T47D (cell line): ENCODE results near the gene CFAP77.

ENCODE experiments used
- DNase-seq, 2 experiments: peaks; one replicate each; pipeline versions ENCODE4 v3.0.0 to v3.0.0-alpha.2; 2011 to 2012; ENCODE audit warnings: low read depth in 1 of 2, low spot score in 1 of 2
- JUND ChIP-seq: IDR thresholded peaks from 2 replicates; pipeline ENCODE4 v1.6.1; 2012; ENCODE audit warnings: low read depth
- in situ Hi-C: cut with HindIII; loops from 2 replicates; pipeline ENCODE4 v1.10.0; 2016; ENCODE audit warnings: low sequenced_read_pairs, low pct_unique_long_range_greater_than_20kb

CFAP77 gene

DNA sequence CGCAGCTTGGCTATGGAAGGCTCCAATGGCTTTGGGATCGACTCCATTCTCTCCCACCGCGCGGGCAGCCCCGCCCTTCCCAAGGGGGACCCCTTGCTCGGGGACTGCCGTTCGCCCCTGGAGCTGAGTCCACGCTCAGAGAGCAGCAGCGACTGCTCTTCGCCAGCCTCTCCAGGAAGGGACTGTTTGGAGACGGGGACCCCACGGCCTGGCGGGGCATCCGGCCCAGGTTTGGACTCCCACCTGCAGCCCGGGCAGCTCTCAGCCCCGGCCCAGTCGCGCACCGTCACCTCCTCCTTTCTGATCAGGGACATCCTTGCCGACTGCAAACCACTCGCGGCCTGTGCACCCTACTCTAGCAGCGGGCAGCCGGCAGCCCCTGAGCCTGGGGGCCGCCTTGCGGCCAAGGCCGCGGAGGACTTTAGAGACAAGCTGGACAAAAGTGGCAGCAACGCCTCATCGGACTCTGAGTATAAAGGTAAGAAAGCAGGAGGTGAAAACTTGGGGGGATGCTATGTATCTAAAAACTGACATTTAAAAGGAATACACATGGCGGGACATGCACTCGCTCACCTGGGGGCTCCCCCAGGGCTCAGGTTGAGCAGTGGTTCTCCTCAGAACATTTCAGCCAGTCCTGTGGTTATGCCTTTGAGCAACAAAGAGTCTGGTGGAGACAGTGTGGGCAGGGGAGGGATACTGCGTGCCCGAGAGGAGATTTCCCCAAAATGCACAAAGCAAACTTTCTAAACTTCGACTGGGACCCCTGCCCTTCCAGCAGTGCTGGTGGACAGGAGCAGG is 173.0 kb downstream of the CFAP77 start:
- in situ Hi-C loops, result no loop called here
- no peak for DNase-seq
- no peak for TF ChIP-seq JUND

DNA sequence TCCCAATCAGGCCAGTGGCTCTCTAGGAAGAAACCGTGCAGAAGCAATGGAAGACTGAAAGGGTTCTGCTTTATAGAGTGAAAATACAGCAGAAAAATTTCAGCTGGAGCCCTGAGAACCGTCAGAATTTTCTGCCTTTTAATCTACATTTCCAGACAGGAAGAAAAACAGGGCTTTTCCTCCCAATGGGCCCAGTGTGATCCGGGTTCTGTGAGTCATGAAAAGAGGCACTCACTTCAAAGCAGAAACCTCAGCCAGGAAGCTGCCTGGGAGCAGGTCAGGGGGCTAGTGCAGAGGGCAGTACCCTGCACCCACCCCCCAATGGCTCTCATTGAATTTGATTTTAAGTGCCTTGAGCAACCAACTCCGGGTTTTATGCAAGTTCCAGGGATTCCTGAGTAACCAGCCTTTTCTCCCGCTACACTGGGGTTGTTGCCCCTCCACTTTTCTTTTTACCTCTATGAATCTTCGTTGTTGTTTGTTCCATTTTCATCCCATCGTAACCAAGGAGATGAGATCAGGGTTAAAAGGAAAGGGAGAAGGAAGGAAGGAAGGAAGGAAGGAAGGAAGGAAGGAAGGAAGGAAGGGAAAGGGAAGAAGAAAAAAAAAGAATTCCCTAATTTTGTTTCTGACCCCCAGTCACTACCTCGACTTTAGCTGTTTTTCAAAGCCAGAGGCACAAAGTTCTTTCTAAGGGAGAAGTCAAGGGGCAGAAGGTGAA is 173.7 kb downstream of the CFAP77 start:
- TF ChIP-seq JUND, result no peak
- in situ Hi-C loops, result no loop called here
- DNase-seq, result no peak

DNA sequence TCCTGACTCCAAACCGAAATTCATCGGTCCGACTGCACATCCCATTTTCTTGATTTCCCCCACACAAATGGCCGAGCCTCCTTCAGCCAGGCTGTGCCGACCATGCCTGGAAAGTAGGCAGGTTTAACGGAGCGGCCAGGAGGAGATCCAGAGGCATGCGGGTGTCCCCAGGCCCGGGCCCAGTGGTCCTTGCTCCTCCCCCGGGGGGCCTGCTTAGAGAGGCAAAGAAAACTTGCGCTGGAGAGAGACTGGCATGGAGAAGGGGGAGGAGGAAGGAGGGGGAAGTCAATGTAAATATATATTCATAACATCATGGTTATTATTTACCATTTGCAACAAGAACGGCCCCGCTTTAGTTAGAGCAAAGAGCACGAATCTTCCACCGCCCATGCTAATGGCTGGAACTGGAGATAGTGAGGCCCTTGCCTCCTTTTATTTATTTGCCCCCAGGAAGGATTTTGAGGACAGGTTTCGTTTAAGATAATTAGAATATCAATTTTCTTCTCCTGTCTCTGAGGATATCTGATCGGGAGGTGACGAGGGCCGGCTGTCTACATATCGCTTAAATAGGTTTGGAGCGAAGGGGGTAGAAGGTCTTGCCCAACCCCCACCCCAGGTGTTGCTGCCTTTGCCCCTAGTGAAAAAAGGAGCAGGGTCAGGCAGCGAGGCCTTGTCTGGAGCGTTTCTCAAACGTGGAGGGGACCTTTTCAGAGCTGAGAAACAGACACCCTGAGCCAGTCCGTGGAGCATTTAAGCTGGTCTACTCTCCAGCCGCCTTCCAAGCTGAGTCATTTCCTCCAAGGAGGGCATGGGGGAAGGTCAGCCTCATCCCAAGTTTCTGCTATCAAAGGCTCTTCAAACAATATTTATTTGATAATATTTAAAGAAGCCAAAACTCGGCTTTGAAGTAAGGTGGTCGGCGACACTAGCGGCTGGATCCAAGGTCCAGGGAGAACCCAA is 174.9 kb downstream of the CFAP77 start:
- in situ Hi-C loops, result no loop called here
- DNase-seq, result no peak
- no peak for TF ChIP-seq JUND

DNA sequence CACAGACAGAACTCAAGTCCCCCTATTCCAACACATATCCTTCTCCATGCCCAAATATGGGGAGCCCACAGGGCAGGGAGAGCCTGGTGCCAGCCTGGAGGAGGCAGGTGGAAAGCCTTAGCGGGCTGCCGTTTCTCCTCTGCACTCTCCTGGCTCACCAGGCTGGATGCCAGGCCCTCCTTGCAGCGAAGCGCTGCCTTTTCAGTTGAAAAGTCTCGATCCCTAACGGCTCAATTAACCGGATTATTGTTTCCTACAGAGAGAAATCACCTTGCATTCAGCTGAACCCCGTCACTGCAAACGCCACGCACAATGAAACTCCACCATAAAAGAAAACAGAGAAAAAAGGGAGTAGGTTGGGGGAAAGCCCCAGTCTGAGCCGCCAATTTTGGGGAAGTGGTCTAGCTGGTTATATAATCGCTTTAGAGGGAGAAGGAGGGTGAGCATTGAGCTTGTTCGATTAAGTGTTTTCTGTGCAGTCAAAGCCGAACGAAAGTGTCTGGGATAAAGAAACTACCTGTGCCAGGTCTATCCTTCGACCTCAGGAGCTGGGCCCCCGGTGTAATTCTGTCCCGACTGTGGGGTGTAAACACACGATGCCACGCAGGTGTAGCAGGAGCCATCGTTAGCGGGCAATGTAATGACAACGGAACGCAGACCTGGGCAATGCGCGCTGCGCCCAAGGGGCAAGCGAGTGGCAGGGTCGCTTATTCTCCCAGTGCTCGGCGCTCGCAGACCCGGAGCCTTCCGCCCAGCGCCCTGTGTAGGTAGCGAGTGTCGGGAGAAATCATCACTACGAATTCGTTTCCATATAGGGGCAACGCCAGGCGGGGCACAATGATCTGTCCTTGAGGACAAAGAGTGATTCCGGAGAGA is 176.2 kb downstream of the CFAP77 start:
- in situ Hi-C loops, result no loop called here
- no peak for TF ChIP-seq JUND
- DNase-seq, result no peak

DNA sequence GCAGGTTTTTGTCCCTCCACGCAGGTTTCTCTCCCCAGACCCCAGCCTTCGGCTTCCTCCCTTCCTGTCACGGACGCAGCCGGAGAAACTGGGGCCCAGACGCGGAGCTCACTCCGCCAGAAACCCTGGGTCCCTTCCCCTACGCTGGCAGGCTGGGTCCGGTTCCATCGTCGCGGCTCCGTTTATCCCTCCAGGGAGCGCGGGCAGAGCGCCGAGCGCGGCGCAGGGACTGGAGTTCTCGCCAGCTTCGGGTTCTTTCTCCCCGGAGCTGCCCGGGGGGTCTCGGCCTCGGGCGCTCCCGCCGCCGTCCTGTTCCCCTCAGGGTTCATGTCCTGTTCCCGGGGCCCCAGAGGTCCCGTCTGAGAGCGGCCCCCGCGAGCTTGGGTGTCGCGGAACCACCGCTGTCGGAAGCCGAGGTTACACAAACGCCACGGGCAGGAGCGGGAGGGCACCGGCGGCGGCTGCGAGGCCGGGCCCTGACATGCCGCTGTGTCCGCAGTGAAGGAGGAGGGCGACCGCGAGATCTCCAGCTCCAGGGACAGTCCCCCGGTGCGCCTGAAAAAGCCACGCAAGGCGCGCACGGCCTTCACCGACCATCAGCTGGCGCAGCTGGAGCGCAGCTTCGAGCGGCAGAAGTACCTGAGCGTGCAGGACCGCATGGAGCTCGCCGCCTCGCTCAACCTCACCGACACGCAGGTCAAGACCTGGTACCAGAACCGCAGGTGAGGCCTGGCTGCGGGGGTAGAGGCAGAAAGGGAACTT is 177.0 kb downstream of the CFAP77 start:
- no peak for TF ChIP-seq JUND
- in situ Hi-C loops, result no loop called here
- no peak for DNase-seq

DNA sequence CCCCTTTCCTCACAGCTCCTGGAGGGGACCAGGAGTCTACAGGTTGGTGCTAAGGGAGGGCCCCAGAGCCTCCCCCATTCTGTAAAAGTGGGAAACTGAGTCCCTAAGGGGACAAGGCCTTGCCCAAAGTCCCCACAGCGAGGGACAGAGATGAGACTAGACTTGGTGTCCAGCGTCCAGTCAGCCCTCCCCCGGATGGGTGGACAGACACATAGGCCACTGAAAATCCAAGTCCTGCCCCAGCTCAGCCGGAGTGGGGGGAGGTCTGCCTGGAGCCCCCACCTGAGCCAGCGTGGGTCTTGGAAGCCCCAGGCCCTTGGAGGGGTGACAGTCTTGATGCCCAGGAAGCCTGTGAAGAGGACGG is 177.6 kb downstream of the CFAP77 start:
- in situ Hi-C loops, result no loop called here
- DNase-seq, result no peak
- no peak for TF ChIP-seq JUND

DNA sequence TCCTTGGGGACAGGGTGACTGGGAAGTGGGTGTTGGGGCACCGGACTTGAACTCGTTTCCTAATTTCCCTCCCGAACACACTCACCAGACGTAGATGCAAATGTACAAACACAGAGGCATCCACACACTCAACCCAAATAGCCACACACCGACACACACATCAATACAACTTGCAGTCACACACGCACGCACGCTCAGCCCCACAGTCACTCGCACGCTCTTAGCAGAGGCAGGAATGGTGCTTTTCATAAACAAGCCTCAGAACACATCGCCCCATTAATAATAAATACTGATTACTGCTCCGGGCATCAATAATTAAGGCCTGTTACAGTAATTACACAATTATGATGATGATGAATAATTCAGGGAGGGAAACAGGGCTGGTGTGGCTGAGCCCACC is 178.1 kb downstream of the CFAP77 start:
- TF ChIP-seq JUND, result no peak
- no peak for DNase-seq
- in situ Hi-C loops, result no loop called here

DNA sequence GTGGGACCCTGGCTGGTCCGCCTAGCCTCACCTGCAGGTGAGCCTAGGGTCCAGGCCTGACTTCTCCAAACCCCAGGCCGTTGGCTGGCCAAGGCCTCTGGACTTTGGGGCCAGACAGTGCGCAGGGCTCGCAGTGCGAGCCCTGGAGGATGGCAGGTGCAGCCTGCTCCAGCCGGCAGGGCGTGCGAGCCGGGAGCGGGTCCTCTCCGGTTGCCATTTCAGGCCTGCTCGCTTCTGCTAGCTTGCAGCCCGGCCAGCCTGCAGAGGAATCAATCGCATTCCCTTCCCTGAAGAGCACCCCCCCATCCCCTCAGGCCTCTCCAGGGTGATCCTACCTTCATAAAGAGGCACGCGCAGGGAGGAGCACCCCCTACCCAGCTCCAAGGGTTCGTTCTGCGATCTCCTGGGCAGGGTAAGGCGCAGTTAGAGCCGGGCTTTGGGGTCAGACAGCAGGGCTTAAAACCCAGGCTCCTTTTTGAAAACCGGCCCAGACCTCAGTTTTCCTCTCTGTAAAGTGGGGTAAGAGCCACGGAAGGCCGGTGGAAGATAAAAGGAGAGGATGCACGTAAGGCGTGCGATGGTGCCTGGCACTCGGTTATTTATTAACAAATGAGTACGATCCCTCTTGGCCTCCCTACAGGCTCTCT is 178.6 kb downstream of the CFAP77 start:
- TF ChIP-seq JUND, result no peak
- DNase-seq, result no peak
- in situ Hi-C loops, result no loop called here

DNA sequence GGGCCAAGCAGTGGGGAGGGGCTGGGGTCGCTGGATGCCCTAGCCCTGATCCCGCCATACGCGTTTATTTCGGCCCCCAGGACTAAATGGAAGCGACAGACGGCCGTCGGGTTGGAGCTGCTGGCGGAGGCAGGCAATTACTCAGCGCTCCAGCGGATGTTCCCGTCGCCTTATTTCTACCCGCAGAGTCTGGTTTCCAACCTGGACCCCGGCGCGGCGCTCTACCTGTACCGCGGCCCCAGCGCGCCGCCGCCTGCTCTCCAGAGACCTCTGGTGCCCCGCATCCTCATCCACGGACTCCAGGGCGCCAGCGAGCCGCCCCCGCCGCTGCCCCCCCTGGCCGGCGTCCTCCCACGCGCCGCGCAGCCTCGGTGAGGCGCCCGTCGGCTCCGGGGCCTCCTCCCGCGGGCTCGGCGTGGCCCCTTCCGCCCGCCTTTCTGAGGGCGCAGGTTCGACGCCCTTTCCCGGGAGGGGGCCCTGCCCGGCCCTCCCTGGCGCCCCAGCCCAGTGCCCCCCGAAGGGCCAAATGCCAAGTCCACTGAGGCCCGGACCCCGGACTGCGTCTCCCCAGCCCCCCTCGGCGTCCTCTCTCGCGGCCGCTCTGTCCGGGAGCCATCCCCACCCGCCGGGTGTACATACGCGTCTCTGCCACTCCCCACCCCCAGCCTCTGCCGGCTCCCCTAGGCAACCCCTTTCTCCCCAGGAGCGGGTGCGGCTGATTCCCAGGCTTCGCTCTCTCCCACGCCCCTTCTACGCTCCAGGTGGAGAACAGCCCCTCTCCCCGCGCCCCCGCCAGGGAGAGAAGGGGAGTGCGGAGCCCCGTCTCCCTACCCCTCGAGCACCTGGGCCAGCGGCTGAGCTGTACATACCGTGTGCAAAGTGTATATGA is 179.4 kb downstream of the CFAP77 start:
- no peak for DNase-seq

DNA sequence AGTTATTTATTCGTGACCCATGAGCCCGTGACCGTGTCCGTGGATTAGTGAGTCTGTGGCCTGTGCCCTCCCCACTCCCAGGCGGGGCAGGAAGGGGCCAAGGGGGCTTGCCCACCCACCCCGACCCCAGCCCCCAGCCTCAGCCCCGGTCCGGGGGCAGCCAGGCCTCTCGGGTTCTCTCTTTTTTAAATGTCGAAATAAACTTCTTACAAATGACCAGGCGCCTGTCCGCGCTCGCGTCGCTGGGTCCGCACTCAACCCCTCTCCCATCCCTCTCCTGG is 180.0 kb downstream of the CFAP77 start:
- in situ Hi-C loops, result no loop called here
- DNase-seq, result no peak
- no peak for TF ChIP-seq JUND

More for the DNA sequence above, 179.4 kb downstream of the CFAP77 start:
- in situ Hi-C loops, result no loop called here
- TF ChIP-seq JUND, result no peak
